ENCODE measurements around the gene ZNF76. TPM values are rescaled to one million over a fixed set of nuclear protein-coding genes. Genes with fewer than 3 reads are reported as not detected.

Gene ZNF76
- total and polyA plus RNA-seq, 2 of the 8 experiments (the other 6 are each of a cell fraction or from before 2014, with no cell fraction given): 17.9 to 23.9 TPM

DNA sequence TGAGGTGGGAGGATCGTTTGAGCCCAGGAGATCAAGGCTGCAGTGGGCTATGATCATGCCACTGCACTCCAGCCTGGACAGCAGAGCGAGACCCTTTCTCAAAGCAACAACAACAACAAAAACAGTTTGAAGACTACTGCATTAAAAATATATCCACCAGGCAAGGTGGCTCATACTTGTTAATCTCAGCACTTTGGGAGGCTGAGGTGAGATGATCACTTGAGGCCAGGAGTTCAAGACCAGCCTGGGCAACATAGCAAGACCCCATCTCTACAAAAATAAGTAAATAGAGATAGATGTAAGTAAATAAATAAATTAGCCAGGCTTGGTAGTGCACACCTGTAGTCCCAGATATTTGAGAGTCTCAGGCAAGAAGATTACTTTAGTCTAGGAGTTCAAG lies 12.5 kb downstream of the ZNF76 start:
- no peak overlapping the region for H2BK12ac ChIP-seq (ENCODE audit: low read depth, low read length)
- H2BK5ac ChIP-seq (ENCODE audit: low read depth, low read length): no peak overlapping the region
- H3K4me2 ChIP-seq (ENCODE audit: insufficient read depth in 1 of 2, low read depth in 2 of 2, low read length in 2 of 2): no peak overlapping the region
- no peaks in the 10 kb centered on the region; a peak in 2 of 7 replicates for H3K27me3 ChIP-seq (replicated peaks in 1 of 4; ENCODE audit: control insufficient read depth in 3 of 4, extremely low read depth in 1 of 4, insufficient read depth in 3 of 4, low read length in 3 of 4)
- no peaks in the 10 kb centered on the region for H3K79me1 ChIP-seq (ENCODE audit: low read depth, low read length)
- H2BK120ac ChIP-seq (replicated peaks; ENCODE audit: low read depth, low read length): no peak overlapping the region
- H3K56ac ChIP-seq (replicated peaks; ENCODE audit: insufficient read length, low read depth, low read length): no peak overlapping the region
- no peak overlapping the region for H4K8ac ChIP-seq (ENCODE audit: extremely low read depth, insufficient read depth, low read length)
- no peak overlapping the region for H3K18ac ChIP-seq (ENCODE audit: extremely low read depth, low read length)
- no peak overlapping the region for H3K14ac ChIP-seq (ENCODE audit: insufficient read length)
- H3K9ac ChIP-seq (replicated peaks in 1 of 4; ENCODE audit: extremely low read depth in 1 of 4, low read depth in 3 of 4, low read length in 3 of 4): no peak overlapping the region
- H3K9me3 ChIP-seq (ENCODE audit: insufficient read depth in 2 of 2, low read depth in 1 of 2, low read length in 1 of 2): no peaks in the 10 kb centered on the region
- no peaks in the 10 kb centered on the region for H3K4me1 ChIP-seq (replicated peaks in 1 of 4; ENCODE audit: control insufficient read depth in 3 of 4, insufficient read depth in 4 of 4, low read length in 3 of 4)
- H3K36me3 ChIP-seq (ENCODE audit: control insufficient read depth in 2 of 4, insufficient read depth in 4 of 4, low read length in 3 of 4): no peaks in the 10 kb centered on the region
- no peak overlapping the region for H4K5ac ChIP-seq (ENCODE audit: insufficient read length, low read depth, low read length)
- WGBS, 2 experiments (ENCODE audit: extremely low coverage in 1 of 2, insufficient coverage in 1 of 2, insufficient read length in 1 of 2, insufficient replicate concordance in 2 of 2, low coverage in 1 of 2, low lambda C conversion rate in 2 of 2, missing lambda C conversion rate in 1 of 2): 83% methylated on average over 2 of the region's 2 CpGs; no CpG with 5 or more reads in 1 of the 2 experiments
- no peaks in the 10 kb centered on the region for H3K23me2 ChIP-seq (ENCODE audit: low read depth, low read length)
- POLR2A ChIA-PET (ENCODE audit: partially characterized antibody): interaction anchor here (1.0 kb wide), 1 partner anchor 10 kb away, joined by 3 read pairs; no protein-coding TSS in a partner anchor
- H3K27ac ChIP-seq (ENCODE audit: low read depth, low read length): no peak overlapping the region
- no peak overlapping the region for H2AFZ ChIP-seq (ENCODE audit: low read length)
- no peak overlapping the region for H3K4ac ChIP-seq (replicated peaks; ENCODE audit: insufficient read length, low read depth, low read length)
- H4K20me1 ChIP-seq (replicated peaks in 1 of 2; ENCODE audit: control insufficient read depth in 1 of 2, insufficient read depth in 2 of 2, low read length in 2 of 2): peaks cover 0 to 1% of the 10 kb centered on the region in 2 experiments
- no peaks in the 10 kb centered on the region for H3K79me2 ChIP-seq (ENCODE audit: control insufficient read depth in 1 of 2, insufficient read depth in 2 of 2, low read length in 2 of 2)
- no peak overlapping the region for H2BK20ac ChIP-seq (ENCODE audit: low read length)
- H2BK15ac ChIP-seq (ENCODE audit: low read length): no peak overlapping the region
- no peak overlapping the region for H4K91ac ChIP-seq (replicated peaks; ENCODE audit: insufficient read length, low read length)
- FAIRE-seq (no peak), DNase-seq (ENCODE audit: low read depth in 1 of 2, low spot score in 2 of 2) (no peak)
- H3K4me3 ChIP-seq (ENCODE audit: extremely low read depth in 1 of 4, insufficient read depth in 2 of 4, low read depth in 3 of 4, low read length in 4 of 4): no peak overlapping the region
- no peak overlapping the region for H3K23ac ChIP-seq (ENCODE audit: insufficient read length)
- CTCF ChIA-PET (ENCODE audit: partially characterized antibody): no interaction called here
- H2AK5ac ChIP-seq (ENCODE audit: low read depth, low read length): no peak overlapping the region
- TF ChIP-seq PHF8 (conservative IDR thresholded peaks at IDR 0.05; ENCODE audit: low read depth, low read length): no peak
- no peak for TF ChIP-seq SRF (IDR thresholded peaks at IDR 0.05; ENCODE audit: low read depth, low read length)
- no peak for TF ChIP-seq CHD1 (IDR thresholded peaks at IDR 0.05; ENCODE audit: low read depth, low read length)
- no peak for TF ChIP-seq ATF3 (IDR thresholded peaks at IDR 0.05; ENCODE audit: insufficient read depth, low read depth, low read length)
- no peak for TF ChIP-seq CREB1 (IDR thresholded peaks at IDR 0.05)
- no peak for TF ChIP-seq YY1 (IDR thresholded peaks at IDR 0.05; ENCODE audit: low read depth, low read length)
- no peak for TF ChIP-seq SUZ12 (IDR thresholded peaks at IDR 0.05; ENCODE audit: low read length)
